H1 (cell line): Measurements from ENCODE around the gene NINJ2. TPM values are rescaled to one million over a fixed set of nuclear protein-coding genes. Genes with fewer than 3 reads are reported as not detected.
A peak's percentile ranks its signal among the peaks of the same experiment; 100 is the strongest.

Source experiments
- CTCF ChIA-PET: fragments of 300-600 bp; sonication (Branson Sonifier 250); formaldehyde crosslinking; loops from one replicate; lab custom pipeline; 2021; ENCODE audit not compliant: partially characterized antibody; lab: Charles Lee
- POLR2A ChIA-PET: fragments of 300-600 bp; sonication (Branson Sonifier 250); formaldehyde crosslinking; loops from one replicate; lab custom pipeline; 2021; ENCODE audit warnings: inconsistent platforms; ENCODE audit not compliant: partially characterized antibody; lab: Charles Lee
- DNase-seq, 2 experiments: peaks; one replicate each; pipeline versions ENCODE4 v3.0.0 to v3.0.0-alpha.2; 2010 to 2022; ENCODE audit warnings: low spot score in 2 of 2, low read depth in 1 of 2, mixed read lengths in 1 of 2
- FAIRE-seq: peaks from 2 replicates; lab custom pipeline; 2011; peaks lifted over from hg19 to GRCh38; lab: Jason Lieb, UNC
- H2AFZ ChIP-seq: 2 replicates; pipeline ENCODE4 v1.8.1; 2012; ENCODE audit warnings: low read length, inconsistent platforms
- H2AK5ac ChIP-seq: 2 replicates; pipeline ENCODE4 v1.6.1; 2013; ENCODE audit warnings: low read depth, low read length
- H2BK120ac ChIP-seq: replicated peaks from 2 replicates; pipeline ENCODE3; 2013; ENCODE audit warnings: low read depth, low read length, inconsistent platforms
- H2BK12ac ChIP-seq: 2 replicates; pipeline ENCODE4 v1.6.1; 2013; ENCODE audit warnings: low read depth, low read length
- H2BK15ac ChIP-seq: 2 replicates; pipeline ENCODE4 v1.6.1; 2013; ENCODE audit warnings: low read length
- H2BK20ac ChIP-seq: 2 replicates; pipeline ENCODE4 v1.6.1; 2013; ENCODE audit warnings: low read length
- H2BK5ac ChIP-seq: 2 replicates; pipeline ENCODE4 v1.6.1; 2013; ENCODE audit warnings: low read depth, low read length
- H3K14ac ChIP-seq: 2 replicates; pipeline ENCODE4 v1.6.1; 2013; ENCODE audit warnings: inconsistent platforms; ENCODE audit not compliant: insufficient read length
- H3K18ac ChIP-seq: 2 replicates; pipeline ENCODE4 v1.6.1; 2013; ENCODE audit warnings: low read length; ENCODE audit errors: extremely low read depth
- H3K23ac ChIP-seq: 2 replicates; pipeline ENCODE4 v1.6.1; 2013; ENCODE audit warnings: inconsistent platforms; ENCODE audit not compliant: insufficient read length
- H3K23me2 ChIP-seq: 2 replicates; pipeline ENCODE4 v1.6.1; 2013; ENCODE audit warnings: low read depth, low read length
- H3K27ac ChIP-seq: 2 replicates; pipeline ENCODE4 v1.6.1; 2011; ENCODE audit warnings: low read depth, low read length, inconsistent platforms
- H3K27me3 ChIP-seq, 4 experiments: replicated peaks in 1 of 4; 1 replicate in 1 of 4; 2 replicates in 3 of 4; pipeline versions ENCODE4 v1.6.1 to v1.8.1; 2011 to 2013; ENCODE audit warnings: low read length in 3 of 4, mild to moderate bottlenecking in 3 of 4, inconsistent platforms in 2 of 4, mixed read lengths in 2 of 4, moderate library complexity in 1 of 4; ENCODE audit not compliant: control insufficient read depth in 3 of 4, insufficient read depth in 3 of 4; ENCODE audit errors: extremely low read depth in 1 of 4
- H3K36me3 ChIP-seq, 4 experiments: 2 replicates each; pipeline versions ENCODE4 v1.6.1 to v1.8.1; 2011 to 2013; ENCODE audit warnings: mild to moderate bottlenecking in 4 of 4, low read length in 3 of 4, moderate library complexity in 2 of 4, control low read depth in 1 of 4, inconsistent platforms in 1 of 4; ENCODE audit not compliant: insufficient read depth in 4 of 4, control insufficient read depth in 2 of 4
- H3K4ac ChIP-seq: replicated peaks from 2 replicates; pipeline ENCODE3; 2013; ENCODE audit warnings: low read length, low read depth, mixed read lengths, inconsistent platforms; ENCODE audit not compliant: insufficient read length
- H3K4me1 ChIP-seq, 4 experiments: replicated peaks in 1 of 4; 1 replicate in 1 of 4; 2 replicates in 3 of 4; pipeline versions ENCODE4 v1.6.1 to v1.8.1; 2011 to 2013; ENCODE audit warnings: low read length in 3 of 4, inconsistent platforms in 2 of 4, mixed read lengths in 1 of 4; ENCODE audit not compliant: insufficient read depth in 4 of 4, control insufficient read depth in 3 of 4
- H3K4me2 ChIP-seq, 2 experiments: 2 replicates each; pipeline versions ENCODE4 v1.6.1 to v1.8.1; 2011 to 2013; ENCODE audit warnings: low read depth in 2 of 2, low read length in 2 of 2, control low read depth in 1 of 2, inconsistent platforms in 1 of 2, mild to moderate bottlenecking in 1 of 2; ENCODE audit not compliant: insufficient read depth in 1 of 2
- H3K4me3 ChIP-seq, 4 experiments: fragments of 200-600, 300-600 bp in 1 of 4; sonication (generic), shearing (Covaris generic), sonication (Bioruptor Twin) in 1 of 4; 2 replicates each; pipeline versions ENCODE4 v1.5.1 to v1.8.1; 2011 to 2016; ENCODE audit warnings: low read length in 4 of 4, low read depth in 3 of 4, control low read depth in 2 of 4, inconsistent platforms in 2 of 4, mild to moderate bottlenecking in 2 of 4, mixed read lengths in 1 of 4, moderate library complexity in 1 of 4; ENCODE audit not compliant: insufficient read depth in 2 of 4; ENCODE audit errors: extremely low read depth in 1 of 4
- H3K56ac ChIP-seq: replicated peaks from 2 replicates; pipeline ENCODE3; 2013; ENCODE audit warnings: low read depth, mild to moderate bottlenecking, mixed read lengths, low read length, inconsistent platforms; ENCODE audit not compliant: insufficient read length
- H3K79me1 ChIP-seq: 2 replicates; pipeline ENCODE4 v1.6.1; 2013; ENCODE audit warnings: low read depth, low read length, control low read depth
- H3K79me2 ChIP-seq, 2 experiments: 2 replicates each; pipeline versions ENCODE4 v1.6.1 to v1.8.1; 2012 to 2013; ENCODE audit warnings: low read length in 2 of 2, mild to moderate bottlenecking in 2 of 2, inconsistent platforms in 1 of 2; ENCODE audit not compliant: insufficient read depth in 2 of 2, control insufficient read depth in 1 of 2
- H3K9ac ChIP-seq, 4 experiments: replicated peaks in 1 of 4; 1 replicate in 1 of 4; 2 replicates in 3 of 4; pipeline versions ENCODE4 v1.6.1 to v1.8.1; 2011 to 2013; ENCODE audit warnings: low read depth in 3 of 4, low read length in 3 of 4, control low read depth in 2 of 4, mild to moderate bottlenecking in 2 of 4, moderate library complexity in 2 of 4, inconsistent platforms in 1 of 4; ENCODE audit errors: extremely low read depth in 1 of 4
- H3K9me3 ChIP-seq, 2 experiments: 2 replicates each; pipeline versions ENCODE4 v1.6.1 to v1.8.1; 2012 to 2013; ENCODE audit warnings: mild to moderate bottlenecking in 2 of 2, moderate library complexity in 2 of 2, control low read depth in 1 of 2, inconsistent platforms in 1 of 2, low read depth in 1 of 2, low read length in 1 of 2, mixed read lengths in 1 of 2; ENCODE audit not compliant: insufficient read depth in 2 of 2
- H4K20me1 ChIP-seq, 2 experiments: replicated peaks in 1 of 2; 2 replicates each; pipeline versions ENCODE3 to v1.8.1; 2011 to 2013; ENCODE audit warnings: inconsistent platforms in 2 of 2, low read length in 2 of 2, mild to moderate bottlenecking in 1 of 2; ENCODE audit not compliant: insufficient read depth in 2 of 2, control insufficient read depth in 1 of 2
- H4K5ac ChIP-seq: 2 replicates; pipeline ENCODE4 v1.6.1; 2013; ENCODE audit warnings: low read length, low read depth, mixed read lengths, inconsistent platforms; ENCODE audit not compliant: insufficient read length
- H4K8ac ChIP-seq: 2 replicates; pipeline ENCODE4 v1.8.0; 2013; ENCODE audit warnings: mild to moderate bottlenecking, moderate library complexity, low read length, inconsistent platforms; ENCODE audit not compliant: insufficient read depth; ENCODE audit errors: extremely low read depth
- H4K91ac ChIP-seq: replicated peaks from 2 replicates; pipeline ENCODE3; 2013; ENCODE audit warnings: low read length, mixed read lengths, inconsistent platforms; ENCODE audit not compliant: insufficient read length
- BRCA1 ChIP-seq: IDR thresholded peaks from 2 replicates; pipeline ENCODE4 v1.6.1; 2012; ENCODE audit warnings: low read depth, low read length, improper control_type of control experiment
- CBX8 ChIP-seq: fragments of 300-800, 300-1000 bp; sonication (generic); IDR thresholded peaks from 2 replicates; pipeline ENCODE4 v1.7.1; 2016; ENCODE audit warnings: low read depth, low read length, borderline replicate concordance
- EGR1 ChIP-seq: IDR thresholded peaks from 2 replicates; pipeline ENCODE4 v1.6.1; 2011; ENCODE audit warnings: low read depth, low read length, borderline replicate concordance
- KDM4A ChIP-seq: IDR thresholded peaks from one replicate; pipeline ENCODE4 v1.7.1; 2012; ENCODE audit warnings: low read depth, mild to moderate bottlenecking, moderate library complexity, low read length, inconsistent platforms; ENCODE audit not compliant: severe bottlenecking
- NRF1 ChIP-seq: IDR thresholded peaks from 2 replicates; pipeline ENCODE4 v1.6.1; 2011; ENCODE audit warnings: mild to moderate bottlenecking, low read depth, low read length, improper control_type of control experiment
- PHF8 ChIP-seq: fragments of 200-600 bp; sonication (generic); conservative IDR thresholded peaks from 2 replicates; pipeline ENCODE4 v1.7.1; 2012; ENCODE audit warnings: low read depth, mild to moderate bottlenecking, inconsistent platforms, low read length, moderate library complexity
- POU5F1 ChIP-seq: IDR thresholded peaks from 2 replicates; pipeline ENCODE4 v1.6.1; 2011; ENCODE audit warnings: low read depth, mild to moderate bottlenecking, low read length, moderate library complexity
- RAD21 ChIP-seq, 2 experiments: IDR thresholded peaks in 1 of 2; conservative IDR thresholded peaks in 1 of 2; 2 replicates each; pipeline ENCODE4 v1.6.1; 2011; ENCODE audit warnings: low read depth in 2 of 2, low read length in 2 of 2, improper control_type of control experiment in 1 of 2, inconsistent platforms in 1 of 2, mild to moderate bottlenecking in 1 of 2, moderate library complexity in 1 of 2
- RXRA ChIP-seq: IDR thresholded peaks from 2 replicates; pipeline ENCODE4 v1.6.1; 2011; ENCODE audit warnings: low read depth, mild to moderate bottlenecking, low read length, moderate library complexity; ENCODE audit not compliant: insufficient read depth
- SP4 ChIP-seq: IDR thresholded peaks from 2 replicates; pipeline ENCODE4 v1.6.1; 2012; ENCODE audit warnings: low read length, inconsistent platforms
- SUZ12 ChIP-seq: fragments of 200-600 bp; sonication (generic); IDR thresholded peaks from 2 replicates; pipeline ENCODE4 v1.6.1; 2012; ENCODE audit warnings: mild to moderate bottlenecking, inconsistent platforms, low read length, moderate library complexity, mixed read lengths
- WGBS, 2 experiments: shearing (Covaris generic) in 1 of 2; methylation state at CpG; one replicate each; pipeline versions ENCODE4 v1.1.6 to v1.1.7; 2013 to 2015; ENCODE audit warnings: low lambda C conversion rate in 2 of 2, mixed read lengths in 2 of 2, inconsistent platforms in 1 of 2, low coverage in 1 of 2, missing lambda C conversion rate in 1 of 2; ENCODE audit not compliant: insufficient replicate concordance in 2 of 2, insufficient coverage in 1 of 2, insufficient read length in 1 of 2; ENCODE audit errors: extremely low coverage in 1 of 2, missing lambda C conversion rate in 1 of 2; 5-methylcytosine and 5-hydroxymethylcytosine counted together
- polyA plus RNA-seq, 7 experiments: library from polyadenylated mRNA; depleted of rRNA in 3 of 7; stranded (reverse) in 5 of 7; unstranded in 2 of 7; fragments of >200 nt in 5 of 7; fragments of 200-250 nt in 2 of 7; gene quantifications; 1 replicate in 5 of 7; 2 replicates in 1 of 7; 4 replicates in 1 of 7; pipeline versions ENCODE4 v1.2.1 to v1.2.3, GENCODE V29; 2011 to 2013; ENCODE audit warnings: missing spikeins in 2 of 7, mixed read lengths in 2 of 7
- total RNA-seq: library from RNA; stranded (reverse); fragmentation: NEBNext Ultra II Directional; extraction: Animal tissue kit (Norgen Biotek cat#: 25700); gene quantifications from 2 replicates; pipeline ENCODE4 v1.2.1, GENCODE V29; 2021

The NINJ2 gene
- total and polyA plus RNA-seq, 2 of the 8 experiments (the other 6 are each of a cell fraction or from before 2014, with no cell fraction given) = 1.4 TPM; not detected in 1

DNA sequence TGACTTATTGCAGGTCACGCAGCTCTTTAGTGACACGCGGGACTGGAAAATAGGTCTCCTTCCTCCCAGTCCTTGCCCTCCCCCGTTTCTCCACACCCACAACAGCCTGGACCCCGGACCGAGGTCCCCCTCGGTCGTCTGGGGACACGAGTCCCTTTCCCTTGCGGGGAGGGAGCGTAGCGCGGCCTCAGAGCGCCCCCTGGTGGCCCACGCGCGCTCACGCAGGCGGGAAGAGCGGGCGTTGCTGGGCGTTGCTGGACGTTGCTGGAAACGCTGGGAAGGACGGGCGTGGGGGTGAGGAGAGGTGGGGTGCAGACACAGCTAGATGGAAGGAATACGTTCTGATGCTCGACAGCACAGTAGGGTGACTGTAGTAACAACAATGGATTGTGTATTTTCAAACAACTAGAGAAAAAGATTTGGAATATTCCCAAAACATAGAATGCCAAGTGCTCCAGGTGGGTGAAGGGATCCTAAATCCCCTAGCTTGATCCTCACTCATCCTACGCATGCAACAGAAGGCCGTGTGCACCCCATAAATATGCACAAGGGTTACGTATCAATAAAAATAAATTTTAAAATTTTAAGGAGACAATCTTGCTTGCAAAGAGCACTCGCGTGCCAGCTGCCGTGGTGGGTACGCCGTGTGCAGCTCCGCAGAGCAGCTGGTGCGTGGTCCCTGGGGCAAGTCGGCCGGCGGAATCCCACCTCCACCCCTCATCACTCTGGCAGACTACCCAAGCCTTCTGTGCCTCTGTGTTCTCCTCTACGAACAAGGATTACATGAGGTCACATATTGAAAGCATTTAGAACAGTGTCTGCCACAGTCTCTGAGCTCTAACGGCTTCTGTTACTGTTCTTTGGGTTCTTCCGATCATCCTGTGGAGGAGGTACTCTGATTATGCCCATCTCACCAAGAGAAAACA lies 116.1 kb downstream of the NINJ2 start:
- H2BK12ac ChIP-seq = no peak overlapping the region
- H3K4me1 ChIP-seq = peaks cover 0 to 8% (median 4%) of the 10 kb centered on the region in 4 experiments; a peak in 3 of 7 replicates
- WGBS, 2 experiments = 53% methylated on average over 44 of the region's 44 CpGs; no CpG with 5 or more reads in 1 of the 2 experiments
- H4K8ac ChIP-seq = no peak overlapping the region
- no peak overlapping the region for H3K56ac ChIP-seq
- H2BK15ac ChIP-seq = no peak overlapping the region
- H3K4me2 ChIP-seq = no peak overlapping the region
- H4K5ac ChIP-seq = no peak overlapping the region
- peaks cover 0 to 4% (median 1%) of the 10 kb centered on the region in 4 experiments; a peak in 3 of 8 replicates for H3K36me3 ChIP-seq
- H2BK20ac ChIP-seq = no peak overlapping the region
- ChIA-PET CTCF (interaction anchor here (0.6 to 3.5 kb wide), 39 partner anchors 8 to 501 kb away, joined by 3 to 150 read pairs (median 6); no protein-coding TSS in a partner anchor), POLR2A (interaction anchor here (0.5 to 2.0 kb wide), 4 partner anchors 24 to 109 kb away, joined by 3 to 8 read pairs (median 4); no protein-coding TSS in a partner anchor)
- peaks cover 0 to 4% of the 10 kb centered on the region in 2 experiments; a peak in 1 of 4 replicates for H3K9me3 ChIP-seq
- H3K79me1 ChIP-seq = no peaks in the 10 kb centered on the region
- DNase-seq (peak in 1 of 2 experiments; percentile 89), FAIRE-seq (no peak)
- no peak overlapping the region for H2AK5ac ChIP-seq
- no peak overlapping the region for H3K23ac ChIP-seq
- no peak overlapping the region for H4K91ac ChIP-seq
- H3K14ac ChIP-seq = no peak overlapping the region
- no peaks in the 10 kb centered on the region for H3K27me3 ChIP-seq
- no peak overlapping the region for H3K4ac ChIP-seq
- no peaks in the 10 kb centered on the region; the same call in 1 of the 2 replicates for H3K23me2 ChIP-seq
- H3K18ac ChIP-seq = no peak overlapping the region
- no peak overlapping the region for H2AFZ ChIP-seq
- no peaks in the 10 kb centered on the region for H3K79me2 ChIP-seq
- no peak overlapping the region for H3K27ac ChIP-seq
- H4K20me1 ChIP-seq = peaks cover 0 to 4% of the 10 kb centered on the region in 2 experiments
- H2BK120ac ChIP-seq = no peak overlapping the region
- no peak overlapping the region for H3K9ac ChIP-seq
- H2BK5ac ChIP-seq = no peak overlapping the region
- no peak overlapping the region for H3K4me3 ChIP-seq
- no peak for TF ChIP-seq PHF8
- no peak for TF ChIP-seq EGR1
- no peak for TF ChIP-seq POU5F1
- no peak for TF ChIP-seq SUZ12
- TF ChIP-seq SP4 = 0 out of 2 replicates have a peak, but pooled peaks have one; percentile 38
- no peak for TF ChIP-seq KDM4A
- TF ChIP-seq RXRA = no peak
- TF ChIP-seq CBX8 = no peak
- TF ChIP-seq BRCA1 = no peak
- no peak for TF ChIP-seq NRF1
- peak; percentile 99 for TF ChIP-seq RAD21 (IDR thresholded peaks at IDR 0.05 in 1 of 2, conservative IDR thresholded peaks at IDR 0.05 in 1 of 2; ENCODE audit: low read depth in 2 of 2, low read length in 2 of 2)
